Measurements from ENCODE around the gene INHBC. TPM values are rescaled to one million over a fixed set of nuclear protein-coding genes. Genes with fewer than 3 reads are reported as not detected.
A peak's percentile ranks its signal among the peaks of the same experiment; 100 is the strongest.

Gene INHBC
- total RNA-seq, 2 experiments from 2014 or later, result 0.36 TPM; not detected in 1

DNA sequence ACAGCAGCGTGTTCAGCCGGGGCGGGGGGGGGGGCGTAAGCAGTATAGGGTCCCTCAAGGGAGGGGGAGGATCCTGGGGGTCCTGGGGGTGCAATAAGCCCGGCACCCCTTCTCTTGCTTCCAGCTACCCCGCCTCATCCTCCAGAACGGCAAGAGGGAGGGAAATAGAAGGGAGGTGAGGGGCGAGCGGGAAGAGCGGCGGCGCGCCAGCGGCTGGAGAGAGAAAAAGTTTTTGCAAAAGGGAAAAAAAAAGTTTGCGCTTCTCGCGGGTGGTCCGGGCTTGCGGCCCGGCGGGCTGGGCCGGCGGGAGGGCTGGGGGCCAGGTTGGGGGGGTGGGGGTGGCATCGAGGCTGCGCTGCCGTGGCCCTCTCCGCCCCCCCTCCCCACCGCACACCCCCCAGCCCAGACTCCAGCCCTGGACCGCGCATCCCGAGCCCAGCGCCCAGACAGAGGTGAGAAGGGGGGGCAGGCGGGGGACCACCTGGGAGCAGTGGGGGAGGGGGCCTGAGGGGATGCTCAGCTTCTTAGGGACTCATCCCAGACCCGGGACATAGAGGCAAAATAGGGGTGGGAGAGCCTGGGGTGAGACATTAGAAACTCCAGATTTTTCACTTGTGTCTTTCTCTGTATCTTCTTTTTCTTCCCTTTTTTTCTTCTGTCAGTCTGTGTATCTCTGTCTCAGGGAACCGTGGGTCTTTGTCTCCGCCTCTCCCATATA is 25.3 kb downstream of the INHBC start, which contains the start of gene GLI1:
Gene GLI1 (plus strand): TSS at position 36 of the 718 bp plus-strand sequence. CDS start 3,907 bp downstream, outside the sequence.
- BruUV-seq (replicated peaks), result no TSS peak
- intact Hi-C loops (cut with micrococcal nuclease; ENCODE audit: unreplicated experiment), result loop anchor here (1.0 to 5.0 kb wide), 3 partner anchors 19 to 218 kb away; partner anchors contain the start of genes ARHGAP9 and DDIT3
- Histone ChIP-seq H3K36me3 (ENCODE audit: insufficient read depth, low read length) (no peaks in the 10 kb centered on the region), H3K79me2 (ENCODE audit: insufficient read depth, low read depth, low read length) (no peaks in the 10 kb centered on the region), H3K27ac (ENCODE audit: low read depth, low read length, poor library complexity, severe bottlenecking) (peak within 1 kb of the TSS; percentile 71), H2AFZ (ENCODE audit: low read length) (peak within 1 kb of the TSS; percentile 81), H3K4me1 (ENCODE audit: insufficient read depth, low read length, poor library complexity, severe bottlenecking) (peaks cover 41% of the 10 kb centered on the region), H3K9me2 (ENCODE audit: insufficient read depth, low read length) (no peaks in the 10 kb centered on the region), H3K4me3 (ENCODE audit: low read depth, low read length, poor library complexity, severe bottlenecking) (peak within 1 kb of the TSS; percentile 77), H3K9me3 (ENCODE audit: low read length) (no peaks in the 10 kb centered on the region), H3K4me2 (ENCODE audit: low read length) (peak within 1 kb of the TSS; percentile 90), H4K20me1 (ENCODE audit: insufficient read depth, low read length) (no peaks in the 10 kb centered on the region)
- no peak for TF ChIP-seq EZH2phosphoT487 (IDR thresholded peaks at IDR 0.05; ENCODE audit: borderline replicate concordance, low read depth, low read length)
- TF ChIP-seq, protein P1, sequence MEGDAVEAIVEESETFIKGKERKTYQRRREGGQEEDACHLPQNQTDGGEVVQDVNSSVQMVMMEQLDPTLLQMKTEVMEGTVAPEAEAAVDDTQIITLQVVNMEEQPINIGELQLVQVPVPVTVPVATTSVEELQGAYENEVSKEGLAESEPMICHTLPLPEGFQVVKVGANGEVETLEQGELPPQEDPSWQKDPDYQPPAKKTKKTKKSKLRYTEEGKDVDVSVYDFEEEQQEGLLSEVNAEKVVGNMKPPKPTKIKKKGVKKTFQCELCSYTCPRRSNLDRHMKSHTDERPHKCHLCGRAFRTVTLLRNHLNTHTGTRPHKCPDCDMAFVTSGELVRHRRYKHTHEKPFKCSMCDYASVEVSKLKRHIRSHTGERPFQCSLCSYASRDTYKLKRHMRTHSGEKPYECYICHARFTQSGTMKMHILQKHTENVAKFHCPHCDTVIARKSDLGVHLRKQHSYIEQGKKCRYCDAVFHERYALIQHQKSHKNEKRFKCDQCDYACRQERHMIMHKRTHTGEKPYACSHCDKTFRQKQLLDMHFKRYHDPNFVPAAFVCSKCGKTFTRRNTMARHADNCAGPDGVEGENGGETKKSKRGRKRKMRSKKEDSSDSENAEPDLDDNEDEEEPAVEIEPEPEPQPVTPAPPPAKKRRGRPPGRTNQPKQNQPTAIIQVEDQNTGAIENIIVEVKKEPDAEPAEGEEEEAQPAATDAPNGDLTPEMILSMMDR (conservative IDR thresholded peaks at IDR 0.05; ENCODE audit: low read length), result no peak
- no peak for DNase-seq (ENCODE audit: low spot score)
- CTCF ChIA-PET (ENCODE audit: unreplicated experiment), result interaction anchor here (0.6 to 1.6 kb wide), 2 partner anchors 10 to 18 kb away, joined by 3 to 4 read pairs; no protein-coding TSS in a partner anchor
- POLR2A ChIA-PET, result interaction anchor here (0.7 to 2.0 kb wide), 3 partner anchors 20 to 198 kb away, joined by 4 to 10 read pairs (median 5); partner anchors contain the start of gene ARHGAP9

DNA sequence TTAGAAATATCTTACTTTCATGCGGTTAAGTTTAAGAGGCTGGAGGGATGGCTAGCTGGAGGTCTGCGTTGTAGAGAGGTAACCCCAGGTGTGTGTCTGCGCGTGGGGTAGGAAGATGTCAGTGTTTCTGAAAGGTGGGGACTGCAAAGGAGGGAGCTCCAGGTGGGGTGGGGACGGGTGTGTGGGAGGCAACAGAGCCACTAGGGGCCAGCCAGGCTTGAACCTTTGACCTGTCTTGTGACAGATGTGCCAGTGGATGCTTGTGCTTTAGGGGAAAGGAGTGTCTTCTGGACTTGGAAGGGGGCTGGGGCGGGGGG is 25.8 kb downstream of the INHBC start:
- Histone ChIP-seq H3K4me2 (ENCODE audit: low read length) (peak overlapping the region; percentile 90), H3K9me2 (ENCODE audit: insufficient read depth, low read length) (no peaks in the 10 kb centered on the region), H3K9me3 (ENCODE audit: low read length) (no peaks in the 10 kb centered on the region), H4K20me1 (ENCODE audit: insufficient read depth, low read length) (no peaks in the 10 kb centered on the region), H3K27ac (ENCODE audit: low read depth, low read length, poor library complexity, severe bottlenecking) (peak overlapping the region; percentile 71), H3K79me2 (ENCODE audit: insufficient read depth, low read depth, low read length) (no peaks in the 10 kb centered on the region), H3K36me3 (ENCODE audit: insufficient read depth, low read length) (no peaks in the 10 kb centered on the region), H3K4me3 (ENCODE audit: low read depth, low read length, poor library complexity, severe bottlenecking) (peak overlapping the region; percentile 77), H3K4me1 (ENCODE audit: insufficient read depth, low read length, poor library complexity, severe bottlenecking) (peaks cover 35% of the 10 kb centered on the region), H2AFZ (ENCODE audit: low read length) (no peak overlapping the region)
- ChIA-PET POLR2A (interaction anchor here (1.2 kb wide), 2 partner anchors 19 to 231 kb away, joined by 3 to 5 read pairs; partner anchors contain the start of genes ARHGAP9 and SHMT2), CTCF (ENCODE audit: unreplicated experiment) (interaction anchor here (0.6 kb wide), 2 partner anchors 18 to 262 kb away, joined by 3 to 4 read pairs; no protein-coding TSS in a partner anchor)
- no TSS peak for BruUV-seq (replicated peaks)
- DNase-seq (ENCODE audit: low spot score), result peak; percentile 60
- TF ChIP-seq, protein P1 (conservative IDR thresholded peaks at IDR 0.05; ENCODE audit: low read length), result no peak
- no peak for TF ChIP-seq EZH2phosphoT487 (IDR thresholded peaks at IDR 0.05; ENCODE audit: borderline replicate concordance, low read depth, low read length)
- intact Hi-C loops (cut with micrococcal nuclease; ENCODE audit: unreplicated experiment), result loop anchor here (5.0 kb wide), 1 partner anchor 218 kb away; no protein-coding TSS in a partner anchor

Measured in OCI-LY7 (cell line).